Right ventricle myocardium inferior (tissue), 1 donor: ENCODE results near the gene CACNA1H. TPM values are rescaled to one million over a fixed set of nuclear protein-coding genes. Genes with fewer than 3 reads are reported as not detected.
"Not testable (repeated sequence)": the region's sequence is repeated elsewhere in the genome, so short reads cannot be mapped to it uniquely, and the experiment has no call there.

Experiments
- ATAC-seq: fragments of 200-7000 bp; cut with Tn5 transposase; one replicate; pipeline ENCODE4 v1.9.1; 2020; ENCODE audit warnings: mild to moderate bottlenecking, moderate library complexity
- DNase-seq: peaks from one replicate; pipeline ENCODE4 v3.0.0; 2021; ENCODE audit errors: missing footprints
- intact Hi-C: fragments of 100-400 bp; cut with DNase I; formaldehyde crosslinking; loops from one replicate; pipeline ENCODE4 v1.11.0; 2022
- total RNA-seq: library from RNA; stranded (reverse); fragmentation: NEBNext Ultra II Directional; extraction: Animal tissue kit (Norgen Biotek cat#: 25700); gene quantifications from one replicate; pipeline ENCODE4 v1.2.1, GENCODE V29; 2021
- donor health status: DM: no; HTN: yes; CAD: no; lungs with severe emphysema.

CACNA1H gene
- total RNA-seq, 1 donor from 2014 or later, result 6.0 TPM

DNA sequence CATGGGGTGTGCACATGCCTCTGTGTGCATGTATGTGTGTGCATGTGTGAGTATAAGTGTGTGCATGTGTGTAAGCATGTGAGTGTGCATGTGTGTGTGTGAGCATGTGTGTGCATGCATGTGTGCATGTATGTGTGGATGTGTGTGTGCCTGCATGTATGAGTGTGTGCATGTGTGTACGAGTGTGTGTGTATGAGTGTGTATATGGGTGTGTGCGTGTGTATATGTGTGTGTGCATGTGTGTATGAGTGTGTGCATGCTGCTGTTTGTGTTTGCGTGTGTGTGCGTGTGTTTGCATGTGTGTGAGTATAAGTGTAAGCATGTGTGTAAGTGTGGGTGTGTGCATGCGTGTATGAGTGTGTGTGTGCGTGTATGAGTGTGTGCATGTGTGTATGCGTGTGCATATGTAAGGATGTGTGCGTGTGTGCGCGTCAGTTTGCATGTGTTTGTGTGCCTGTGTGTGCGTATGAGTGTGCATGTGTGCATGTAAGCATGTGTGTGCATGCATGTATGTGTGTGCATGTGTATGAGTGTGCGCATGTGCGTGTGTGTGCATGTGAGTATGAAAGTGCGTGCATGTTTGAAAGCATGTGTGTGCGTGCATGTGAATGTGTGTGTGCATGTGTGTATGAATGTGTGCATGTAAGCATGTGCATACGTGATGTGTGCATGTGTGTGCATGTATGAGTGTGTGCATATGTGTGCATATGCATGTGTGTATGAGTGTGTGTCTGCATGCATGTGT is 111.6 kb downstream of the CACNA1H start:
- intact Hi-C loops, result no loop called here
- DNase-seq (no peak), ATAC-seq (no peak)

DNA sequence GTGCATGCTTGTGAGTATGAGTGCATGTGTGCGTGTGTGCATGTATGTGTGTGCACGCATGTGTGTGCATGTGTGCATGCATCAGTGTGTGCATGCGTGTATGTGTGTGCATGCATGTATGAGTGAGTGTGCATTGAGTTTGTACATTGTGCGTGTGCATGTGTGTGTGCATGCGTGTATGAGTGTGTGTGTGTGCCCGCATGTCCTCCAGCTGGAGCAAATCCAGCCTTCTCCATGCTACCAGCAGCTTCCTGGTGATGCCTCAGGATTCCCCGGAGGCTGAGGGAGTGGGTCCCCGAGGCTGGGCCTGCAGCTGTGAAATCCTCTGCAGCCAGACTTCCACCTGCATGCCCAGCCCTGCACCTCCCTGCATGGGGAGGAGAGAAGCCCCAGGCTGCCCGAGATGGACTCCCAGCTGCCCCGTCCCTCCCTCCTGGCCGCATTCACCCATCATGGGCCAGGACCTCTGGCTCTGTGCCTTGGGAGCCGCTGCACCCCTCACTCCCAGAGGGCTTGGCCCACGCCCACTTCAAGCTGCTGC is 112.3 kb downstream of the CACNA1H start:
- DNase-seq (peak; percentile 22), ATAC-seq (no peak)
- intact Hi-C loops, result no loop called here

DNA sequence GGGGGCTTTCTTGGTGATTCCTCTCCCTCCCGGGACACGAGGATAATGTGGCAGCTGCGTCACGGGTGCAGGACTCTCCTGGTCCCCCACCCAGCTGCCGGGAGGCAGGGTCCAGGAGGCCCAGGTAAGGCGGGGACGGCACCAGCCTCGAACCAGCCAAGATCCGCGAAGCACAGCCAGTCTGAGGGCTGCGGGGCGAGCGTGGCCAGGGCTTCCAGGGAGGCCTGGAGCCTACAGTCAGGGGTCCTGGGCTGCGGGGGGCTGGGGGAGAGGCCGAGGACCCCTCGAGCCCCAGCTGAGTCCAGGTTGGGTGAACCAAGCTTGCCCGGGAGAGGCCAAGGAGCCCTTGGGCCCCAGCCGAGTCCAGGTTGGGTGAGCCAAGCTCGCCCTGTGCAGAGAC is 112.9 kb downstream of the CACNA1H start:
- DNase-seq (peak; percentile 23), ATAC-seq (no peak)
- intact Hi-C loops, result no loop called here

DNA sequence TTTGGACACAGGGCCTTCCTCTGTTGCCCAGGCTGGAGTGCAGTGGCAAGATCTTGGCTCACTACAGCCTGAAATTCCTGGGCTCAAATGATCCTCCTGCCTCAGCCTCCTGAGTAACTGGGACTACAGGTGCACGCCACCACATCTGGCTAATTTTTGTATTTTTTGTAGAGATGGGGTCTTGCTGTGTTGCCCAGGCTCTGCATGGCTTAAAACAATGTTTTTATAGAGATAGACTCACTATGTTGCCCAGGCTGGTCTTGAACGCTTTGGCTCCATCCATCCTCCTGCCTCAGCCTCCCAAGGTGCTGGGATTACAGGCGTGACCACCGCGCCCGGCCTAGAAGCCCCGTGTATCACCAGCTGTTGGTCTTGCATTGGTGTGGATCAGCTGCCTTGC is 116.5 kb downstream of the CACNA1H start:
- intact Hi-C loops, DNase-seq, ATAC-seq: not testable (repeated sequence)

DNA sequence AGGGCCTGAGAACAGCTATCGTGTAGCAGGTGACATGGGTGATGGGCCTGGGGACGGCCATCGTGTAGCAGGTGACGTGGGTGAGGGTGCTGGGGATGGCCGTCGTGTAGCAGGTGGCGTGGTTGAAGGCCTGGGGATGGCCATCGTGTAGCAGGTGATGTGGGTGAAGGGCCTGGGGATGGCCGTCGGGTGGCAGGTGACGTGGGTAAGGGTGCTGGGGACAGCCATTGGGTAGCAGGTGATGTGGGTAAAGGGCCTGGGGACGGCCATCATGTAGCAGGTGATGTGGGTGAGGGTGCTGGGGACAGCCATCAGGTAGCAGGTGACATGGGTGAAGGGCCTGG is 118.4 kb downstream of the CACNA1H start:
- no peak for ATAC-seq
- DNase-seq, result no peak
- intact Hi-C loops, result no loop called here

Other genes with a start within 250 kb of the CACNA1H start
- gene LMF1, start 182.1 kb upstream of the CACNA1H start, total RNA-seq, result 8.1 TPM
- 0.89 TPM for gene SOX8, start 171.3 kb upstream of the CACNA1H start, total RNA-seq
- gene SSTR5, start 80.4 kb upstream of the CACNA1H start, total RNA-seq, result 14.7 TPM
- 0.19 TPM for gene C1QTNF8, start 56.9 kb upstream of the CACNA1H start, total RNA-seq
- gene TPSG1, start 72.2 kb downstream of the CACNA1H start, total RNA-seq, result 0.30 TPM
- gene TPSB2, start 77.1 kb downstream of the CACNA1H start, total RNA-seq, result 10.0 TPM
- 9.4 TPM for gene TPSAB1, start 87.6 kb downstream of the CACNA1H start, total RNA-seq
- gene TPSD1, start 103.0 kb downstream of the CACNA1H start, total RNA-seq, result 0.54 TPM
- 89.4 TPM for gene UBE2I, start 156.5 kb downstream of the CACNA1H start, total RNA-seq
- gene BAIAP3, start 180.5 kb downstream of the CACNA1H start, total RNA-seq, result 1.9 TPM
- gene TSR3, start 198.8 kb downstream of the CACNA1H start, total RNA-seq, result 54.6 TPM
- 35.0 TPM for gene GNPTG, start 198.8 kb downstream of the CACNA1H start, total RNA-seq